HG02885 (cell line): ENCODE measurements around the gene FBXO17.
"Not testable (repeated sequence)": the region's sequence is repeated elsewhere in the genome, so short reads cannot be mapped to it uniquely, and the experiment has no call there.

ENCODE experiments used
- ATAC-seq: cut with Tn5 transposase; IDR thresholded peaks from one replicate; pipeline ENCODE4 v1.9.1; 2021; ENCODE audit warnings: mild to moderate bottlenecking; ENCODE audit not compliant: unreplicated experiment, poor library complexity

Gene FBXO17

GRCh38 chr19:38980583-38981374 lies 5.2 kb upstream of the FBXO17 start:
- no peak for ATAC-seq

GRCh38 chr19:38979812-38980211 lies 4.3 kb upstream of the FBXO17 start:
- no peak for ATAC-seq

GRCh38 chr19:38978326-38978689 lies 2.8 kb upstream of the FBXO17 start:
- no peak for ATAC-seq

GRCh38 chr19:38977445-38978325 lies 2.1 kb upstream of the FBXO17 start:
- peak; percentile 75 for ATAC-seq

GRCh38 chr19:38975861-38976271 lies 324 bp upstream of the FBXO17 start:
- no peak for ATAC-seq

- ATAC-seq: no peak
Observed at GRCh38 chr19:38974624-38975213, 823 bp downstream of the FBXO17 start.

- ATAC-seq: no peak
Observed at GRCh38 chr19:38971672-38972071, 3.9 kb downstream of the FBXO17 start.

GRCh38 chr19:38970664-38971532 lies 4.6 kb downstream of the FBXO17 start:
- no peak for ATAC-seq

GRCh38 chr19:38966149-38966548 lies 9.4 kb downstream of the FBXO17 start:
- not testable (repeated sequence) for ATAC-seq

GRCh38 chr19:38964738-38965137 lies 10.8 kb downstream of the FBXO17 start:
- no peak for ATAC-seq

- no peak for ATAC-seq
Observed at GRCh38 chr19:38959618-38960017, 15.9 kb downstream of the FBXO17 start.

GRCh38 chr19:38958301-38958700 lies 17.2 kb downstream of the FBXO17 start:
- ATAC-seq: no peak

- ATAC-seq: no peak
Observed at GRCh38 chr19:38956264-38956663, 19.3 kb downstream of the FBXO17 start.

GRCh38 chr19:38953677-38954076 lies 21.9 kb downstream of the FBXO17 start:
- ATAC-seq: no peak

- no peak for ATAC-seq
Observed at GRCh38 chr19:38952395-38953165, 23.0 kb downstream of the FBXO17 start.

- ATAC-seq: no peak
Observed at GRCh38 chr19:38951187-38951586, 24.4 kb downstream of the FBXO17 start.

GRCh38 chr19:38949580-38950367 lies 25.8 kb downstream of the FBXO17 start:
- ATAC-seq: peak; percentile 78

- no peak for ATAC-seq
Observed at GRCh38 chr19:38946229-38947010, 29.1 kb downstream of the FBXO17 start.
